WERI-Rb-1 (cell line): ENCODE measurements around the gene PTP4A1.

Source experiments
- DNase-seq: peaks from one replicate; pipeline ENCODE4 v3.0.0-alpha.2; 2020
- H3K27ac ChIP-seq: fragments of 250-450 bp; sonication (Bioruptor Pico); 2 replicates; pipeline ENCODE4 v1.5.1; 2020; ENCODE audit warnings: mild to moderate bottlenecking, moderate library complexity
- H3K27me3 ChIP-seq: fragments of 250-450 bp; sonication (Bioruptor Pico); 2 replicates; pipeline ENCODE4 v1.5.1; 2021; ENCODE audit warnings: mild to moderate bottlenecking, low read depth, moderate library complexity; ENCODE audit not compliant: insufficient read depth, severe bottlenecking
- H3K36me3 ChIP-seq: fragments of 250-450 bp; sonication (Bioruptor Pico); 2 replicates; pipeline ENCODE4 v1.5.1; 2020; ENCODE audit warnings: mild to moderate bottlenecking, moderate library complexity
- H3K4me3 ChIP-seq: 2 replicates; pipeline ENCODE4 v1.5.1; 2011; ENCODE audit warnings: low read depth, mild to moderate bottlenecking, control low read depth, low read length
- H3K9me3 ChIP-seq: fragments of 250-450 bp; sonication (Bioruptor Pico); 2 replicates; pipeline ENCODE4 v1.5.1; 2021; ENCODE audit warnings: mild to moderate bottlenecking, moderate library complexity; ENCODE audit not compliant: severe bottlenecking
- TF ChIP-seq, protein P1 (sequence below): IDR thresholded peaks from 2 replicates; pipeline ENCODE4 v1.5.1; 2011; ENCODE audit warnings: low read depth, mild to moderate bottlenecking, control low read depth, inconsistent platforms, low read length

The PTP4A1 gene

GRCh38 chr6:63567966-63568365 lies 4.3 kb upstream of the PTP4A1 start:
- Histone ChIP-seq H3K9me3 (no peaks in the 10 kb centered on the region), H3K27me3 (no peaks in the 10 kb centered on the region), H3K4me3 (no peak overlapping the region), H3K36me3 (peaks cover 6% of the 10 kb centered on the region), H3K27ac (no peak overlapping the region)
- no peak for DNase-seq
- TF ChIP-seq, protein P1, sequence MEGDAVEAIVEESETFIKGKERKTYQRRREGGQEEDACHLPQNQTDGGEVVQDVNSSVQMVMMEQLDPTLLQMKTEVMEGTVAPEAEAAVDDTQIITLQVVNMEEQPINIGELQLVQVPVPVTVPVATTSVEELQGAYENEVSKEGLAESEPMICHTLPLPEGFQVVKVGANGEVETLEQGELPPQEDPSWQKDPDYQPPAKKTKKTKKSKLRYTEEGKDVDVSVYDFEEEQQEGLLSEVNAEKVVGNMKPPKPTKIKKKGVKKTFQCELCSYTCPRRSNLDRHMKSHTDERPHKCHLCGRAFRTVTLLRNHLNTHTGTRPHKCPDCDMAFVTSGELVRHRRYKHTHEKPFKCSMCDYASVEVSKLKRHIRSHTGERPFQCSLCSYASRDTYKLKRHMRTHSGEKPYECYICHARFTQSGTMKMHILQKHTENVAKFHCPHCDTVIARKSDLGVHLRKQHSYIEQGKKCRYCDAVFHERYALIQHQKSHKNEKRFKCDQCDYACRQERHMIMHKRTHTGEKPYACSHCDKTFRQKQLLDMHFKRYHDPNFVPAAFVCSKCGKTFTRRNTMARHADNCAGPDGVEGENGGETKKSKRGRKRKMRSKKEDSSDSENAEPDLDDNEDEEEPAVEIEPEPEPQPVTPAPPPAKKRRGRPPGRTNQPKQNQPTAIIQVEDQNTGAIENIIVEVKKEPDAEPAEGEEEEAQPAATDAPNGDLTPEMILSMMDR: no peak

- peak overlapping the region; percentile 67 for H3K4me3 ChIP-seq
- DNase-seq: no peak
- no peaks in the 10 kb centered on the region for H3K9me3 ChIP-seq
- H3K27ac ChIP-seq: peak overlapping the region; percentile 80
- peaks cover 24% of the 10 kb centered on the region for H3K36me3 ChIP-seq
- no peaks in the 10 kb centered on the region for H3K27me3 ChIP-seq
- TF ChIP-seq, protein P1: no peak
These were observed 778 bp upstream of the PTP4A1 start for GRCh38 chr6:63571361-63572043.

GRCh38 chr6:63572747-63573075 lies 431 bp downstream of the PTP4A1 start:
- DNase-seq: no peak
- Histone ChIP-seq H3K27ac (peak overlapping the region; percentile 97), H3K4me3 (peak overlapping the region; percentile 89), H3K9me3 (no peaks in the 10 kb centered on the region), H3K27me3 (no peaks in the 10 kb centered on the region), H3K36me3 (peaks cover 36% of the 10 kb centered on the region)
- TF ChIP-seq, protein P1: no peak

GRCh38 chr6:63573076-63573898 lies 1.0 kb downstream of the PTP4A1 start:
- peaks cover 42% of the 10 kb centered on the region for H3K36me3 ChIP-seq
- peak; percentile 87 for DNase-seq
- peak overlapping the region; percentile 89 for H3K4me3 ChIP-seq
- peak overlapping the region; percentile 97 for H3K27ac ChIP-seq
- no peaks in the 10 kb centered on the region for H3K9me3 ChIP-seq
- H3K27me3 ChIP-seq: no peaks in the 10 kb centered on the region
- TF ChIP-seq, protein P1: 0 out of 2 replicates have a peak, but pooled peaks have one; percentile 1

GRCh38 chr6:63573899-63574553 lies 1.7 kb downstream of the PTP4A1 start:
- DNase-seq: peak; percentile 62
- TF ChIP-seq, protein P1: peak; percentile 54

More at GRCh38 chr6:63573899-63574553, 1.7 kb downstream of the PTP4A1 start:
- Histone ChIP-seq H3K9me3 (no peaks in the 10 kb centered on the region), H3K27ac (peak overlapping the region; percentile 97), H3K4me3 (peak overlapping the region; percentile 89), H3K27me3 (no peaks in the 10 kb centered on the region), H3K36me3 (peaks cover 49% of the 10 kb centered on the region)
